H1 (cell line): ENCODE data around the gene NPNT. TPM values are rescaled to one million over a fixed set of nuclear protein-coding genes. Genes with fewer than 3 reads are reported as not detected.

Source experiments
- CTCF ChIA-PET: fragments of 300-600 bp; sonication (Branson Sonifier 250); formaldehyde crosslinking; loops from one replicate; lab custom pipeline; 2021; ENCODE audit not compliant: partially characterized antibody; lab: Charles Lee
- POLR2A ChIA-PET: fragments of 300-600 bp; sonication (Branson Sonifier 250); formaldehyde crosslinking; loops from one replicate; lab custom pipeline; 2021; ENCODE audit warnings: inconsistent platforms; ENCODE audit not compliant: partially characterized antibody; lab: Charles Lee
- DNase-seq, 2 experiments: peaks; one replicate each; pipeline versions ENCODE4 v3.0.0 to v3.0.0-alpha.2; 2010 to 2022; ENCODE audit warnings: low spot score in 2 of 2, low read depth in 1 of 2, mixed read lengths in 1 of 2
- FAIRE-seq: peaks from 2 replicates; lab custom pipeline; 2011; peaks lifted over from hg19 to GRCh38; lab: Jason Lieb, UNC
- H2AFZ ChIP-seq: 2 replicates; pipeline ENCODE4 v1.8.1; 2012; ENCODE audit warnings: low read length, inconsistent platforms
- H2AK5ac ChIP-seq: 2 replicates; pipeline ENCODE4 v1.6.1; 2013; ENCODE audit warnings: low read depth, low read length
- H2BK120ac ChIP-seq: replicated peaks from 2 replicates; pipeline ENCODE3; 2013; ENCODE audit warnings: low read depth, low read length, inconsistent platforms
- H2BK12ac ChIP-seq: 2 replicates; pipeline ENCODE4 v1.6.1; 2013; ENCODE audit warnings: low read depth, low read length
- H2BK15ac ChIP-seq: 2 replicates; pipeline ENCODE4 v1.6.1; 2013; ENCODE audit warnings: low read length
- H2BK20ac ChIP-seq: 2 replicates; pipeline ENCODE4 v1.6.1; 2013; ENCODE audit warnings: low read length
- H2BK5ac ChIP-seq: 2 replicates; pipeline ENCODE4 v1.6.1; 2013; ENCODE audit warnings: low read depth, low read length
- H3K14ac ChIP-seq: 2 replicates; pipeline ENCODE4 v1.6.1; 2013; ENCODE audit warnings: inconsistent platforms; ENCODE audit not compliant: insufficient read length
- H3K18ac ChIP-seq: 2 replicates; pipeline ENCODE4 v1.6.1; 2013; ENCODE audit warnings: low read length; ENCODE audit errors: extremely low read depth
- H3K23ac ChIP-seq: 2 replicates; pipeline ENCODE4 v1.6.1; 2013; ENCODE audit warnings: inconsistent platforms; ENCODE audit not compliant: insufficient read length
- H3K23me2 ChIP-seq: 2 replicates; pipeline ENCODE4 v1.6.1; 2013; ENCODE audit warnings: low read depth, low read length
- H3K27ac ChIP-seq: 2 replicates; pipeline ENCODE4 v1.6.1; 2011; ENCODE audit warnings: low read depth, low read length, inconsistent platforms
- H3K27me3 ChIP-seq, 4 experiments: replicated peaks in 1 of 4; 1 replicate in 1 of 4; 2 replicates in 3 of 4; pipeline versions ENCODE4 v1.6.1 to v1.8.1; 2011 to 2013; ENCODE audit warnings: low read length in 3 of 4, mild to moderate bottlenecking in 3 of 4, inconsistent platforms in 2 of 4, mixed read lengths in 2 of 4, moderate library complexity in 1 of 4; ENCODE audit not compliant: control insufficient read depth in 3 of 4, insufficient read depth in 3 of 4; ENCODE audit errors: extremely low read depth in 1 of 4
- H3K36me3 ChIP-seq, 4 experiments: 2 replicates each; pipeline versions ENCODE4 v1.6.1 to v1.8.1; 2011 to 2013; ENCODE audit warnings: mild to moderate bottlenecking in 4 of 4, low read length in 3 of 4, moderate library complexity in 2 of 4, control low read depth in 1 of 4, inconsistent platforms in 1 of 4; ENCODE audit not compliant: insufficient read depth in 4 of 4, control insufficient read depth in 2 of 4
- H3K4ac ChIP-seq: replicated peaks from 2 replicates; pipeline ENCODE3; 2013; ENCODE audit warnings: low read length, low read depth, mixed read lengths, inconsistent platforms; ENCODE audit not compliant: insufficient read length
- H3K4me1 ChIP-seq, 4 experiments: replicated peaks in 1 of 4; 1 replicate in 1 of 4; 2 replicates in 3 of 4; pipeline versions ENCODE4 v1.6.1 to v1.8.1; 2011 to 2013; ENCODE audit warnings: low read length in 3 of 4, inconsistent platforms in 2 of 4, mixed read lengths in 1 of 4; ENCODE audit not compliant: insufficient read depth in 4 of 4, control insufficient read depth in 3 of 4
- H3K4me2 ChIP-seq, 2 experiments: 2 replicates each; pipeline versions ENCODE4 v1.6.1 to v1.8.1; 2011 to 2013; ENCODE audit warnings: low read depth in 2 of 2, low read length in 2 of 2, control low read depth in 1 of 2, inconsistent platforms in 1 of 2, mild to moderate bottlenecking in 1 of 2; ENCODE audit not compliant: insufficient read depth in 1 of 2
- H3K4me3 ChIP-seq, 4 experiments: fragments of 200-600, 300-600 bp in 1 of 4; sonication (generic), shearing (Covaris generic), sonication (Bioruptor Twin) in 1 of 4; 2 replicates each; pipeline versions ENCODE4 v1.5.1 to v1.8.1; 2011 to 2016; ENCODE audit warnings: low read length in 4 of 4, low read depth in 3 of 4, control low read depth in 2 of 4, inconsistent platforms in 2 of 4, mild to moderate bottlenecking in 2 of 4, mixed read lengths in 1 of 4, moderate library complexity in 1 of 4; ENCODE audit not compliant: insufficient read depth in 2 of 4; ENCODE audit errors: extremely low read depth in 1 of 4
- H3K56ac ChIP-seq: replicated peaks from 2 replicates; pipeline ENCODE3; 2013; ENCODE audit warnings: low read depth, mild to moderate bottlenecking, mixed read lengths, low read length, inconsistent platforms; ENCODE audit not compliant: insufficient read length
- H3K79me1 ChIP-seq: 2 replicates; pipeline ENCODE4 v1.6.1; 2013; ENCODE audit warnings: low read depth, low read length, control low read depth
- H3K79me2 ChIP-seq, 2 experiments: 2 replicates each; pipeline versions ENCODE4 v1.6.1 to v1.8.1; 2012 to 2013; ENCODE audit warnings: low read length in 2 of 2, mild to moderate bottlenecking in 2 of 2, inconsistent platforms in 1 of 2; ENCODE audit not compliant: insufficient read depth in 2 of 2, control insufficient read depth in 1 of 2
- H3K9ac ChIP-seq, 4 experiments: replicated peaks in 1 of 4; 1 replicate in 1 of 4; 2 replicates in 3 of 4; pipeline versions ENCODE4 v1.6.1 to v1.8.1; 2011 to 2013; ENCODE audit warnings: low read depth in 3 of 4, low read length in 3 of 4, control low read depth in 2 of 4, mild to moderate bottlenecking in 2 of 4, moderate library complexity in 2 of 4, inconsistent platforms in 1 of 4; ENCODE audit errors: extremely low read depth in 1 of 4
- H3K9me3 ChIP-seq, 2 experiments: 2 replicates each; pipeline versions ENCODE4 v1.6.1 to v1.8.1; 2012 to 2013; ENCODE audit warnings: mild to moderate bottlenecking in 2 of 2, moderate library complexity in 2 of 2, control low read depth in 1 of 2, inconsistent platforms in 1 of 2, low read depth in 1 of 2, low read length in 1 of 2, mixed read lengths in 1 of 2; ENCODE audit not compliant: insufficient read depth in 2 of 2
- H4K20me1 ChIP-seq, 2 experiments: replicated peaks in 1 of 2; 2 replicates each; pipeline versions ENCODE3 to v1.8.1; 2011 to 2013; ENCODE audit warnings: inconsistent platforms in 2 of 2, low read length in 2 of 2, mild to moderate bottlenecking in 1 of 2; ENCODE audit not compliant: insufficient read depth in 2 of 2, control insufficient read depth in 1 of 2
- H4K5ac ChIP-seq: 2 replicates; pipeline ENCODE4 v1.6.1; 2013; ENCODE audit warnings: low read length, low read depth, mixed read lengths, inconsistent platforms; ENCODE audit not compliant: insufficient read length
- H4K8ac ChIP-seq: 2 replicates; pipeline ENCODE4 v1.8.0; 2013; ENCODE audit warnings: mild to moderate bottlenecking, moderate library complexity, low read length, inconsistent platforms; ENCODE audit not compliant: insufficient read depth; ENCODE audit errors: extremely low read depth
- H4K91ac ChIP-seq: replicated peaks from 2 replicates; pipeline ENCODE3; 2013; ENCODE audit warnings: low read length, mixed read lengths, inconsistent platforms; ENCODE audit not compliant: insufficient read length
- ASH2L ChIP-seq: fragments of 200-600, 300-600 bp; sonication (generic); IDR thresholded peaks from one replicate; pipeline ENCODE4 v1.7.1; 2017; ENCODE audit warnings: low read length
- WGBS, 2 experiments: shearing (Covaris generic) in 1 of 2; methylation state at CpG; one replicate each; pipeline versions ENCODE4 v1.1.6 to v1.1.7; 2013 to 2015; ENCODE audit warnings: low lambda C conversion rate in 2 of 2, mixed read lengths in 2 of 2, inconsistent platforms in 1 of 2, low coverage in 1 of 2, missing lambda C conversion rate in 1 of 2; ENCODE audit not compliant: insufficient replicate concordance in 2 of 2, insufficient coverage in 1 of 2, insufficient read length in 1 of 2; ENCODE audit errors: extremely low coverage in 1 of 2, missing lambda C conversion rate in 1 of 2; 5-methylcytosine and 5-hydroxymethylcytosine counted together
- polyA plus RNA-seq, 7 experiments: library from polyadenylated mRNA; depleted of rRNA in 3 of 7; stranded (reverse) in 5 of 7; unstranded in 2 of 7; fragments of >200 nt in 5 of 7; fragments of 200-250 nt in 2 of 7; gene quantifications; 1 replicate in 5 of 7; 2 replicates in 1 of 7; 4 replicates in 1 of 7; pipeline versions ENCODE4 v1.2.1 to v1.2.3, GENCODE V29; 2011 to 2013; ENCODE audit warnings: missing spikeins in 2 of 7, mixed read lengths in 2 of 7
- total RNA-seq: library from RNA; stranded (reverse); fragmentation: NEBNext Ultra II Directional; extraction: Animal tissue kit (Norgen Biotek cat#: 25700); gene quantifications from 2 replicates; pipeline ENCODE4 v1.2.1, GENCODE V29; 2021

NPNT gene
- total and polyA plus RNA-seq, 2 of the 8 experiments (the other 6 are each of a cell fraction or from before 2014, with no cell fraction given), result 0.24 to 0.97 TPM

DNA sequence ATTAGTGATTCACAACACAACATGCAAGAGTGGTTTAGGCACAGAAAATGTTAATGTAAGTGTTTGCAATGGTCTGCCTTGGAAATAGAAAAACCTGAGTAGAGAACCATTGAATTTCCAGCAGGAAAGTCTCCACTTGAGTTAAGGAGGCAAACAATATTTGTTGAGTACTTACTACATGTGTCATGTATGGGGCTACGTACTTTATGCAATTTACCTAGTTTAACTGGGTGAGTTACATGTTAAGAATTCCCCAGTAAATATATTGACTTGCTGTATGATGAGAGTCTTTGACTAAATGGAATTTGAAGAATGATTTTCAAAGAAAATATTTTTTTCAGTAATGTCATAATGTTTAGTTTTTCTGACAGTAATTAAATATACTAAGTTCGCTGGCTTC, 7.8 kb upstream of the NPNT start:
- Histone ChIP-seq H3K9me3 (no peaks in the 10 kb centered on the region), H2BK5ac (no peak overlapping the region), H3K56ac (no peak overlapping the region), H3K27ac (no peak overlapping the region), H4K8ac (no peak overlapping the region), H2BK15ac (no peak overlapping the region), H2AK5ac (no peak overlapping the region), H2AFZ (no peak overlapping the region), H3K79me2 (no peaks in the 10 kb centered on the region), H3K4me1 (no peaks in the 10 kb centered on the region), H3K4me3 (no peak overlapping the region), H2BK20ac (no peak overlapping the region), H3K18ac (no peak overlapping the region), H3K9ac (no peak overlapping the region), H4K91ac (no peak overlapping the region), H4K5ac (no peak overlapping the region), H3K36me3 (no peaks in the 10 kb centered on the region), H3K79me1 (no peaks in the 10 kb centered on the region), H3K27me3 (no peaks in the 10 kb centered on the region; a peak in 1 of 7 replicates), H2BK12ac (no peak overlapping the region), H3K23ac (no peak overlapping the region), H3K4ac (no peak overlapping the region), H3K14ac (no peak overlapping the region), H2BK120ac (no peak overlapping the region), H3K4me2 (no peak overlapping the region), H4K20me1 (no peaks in the 10 kb centered on the region), H3K23me2 (no peaks in the 10 kb centered on the region)
- WGBS, 2 experiments, result 100% methylated on average over 2 of the region's 2 CpGs; no CpG with 5 or more reads in 1 of the 2 experiments
- ChIA-PET POLR2A (interaction anchor here (0.6 kb wide), 1 partner anchor 445 kb away, joined by 3 read pairs; no protein-coding TSS in a partner anchor), CTCF (interaction anchor here (0.6 kb wide), 1 partner anchor 133 kb away, joined by 3 read pairs; no protein-coding TSS in a partner anchor)
- DNase-seq (no peak), FAIRE-seq (no peak)
- no peak for TF ChIP-seq ASH2L
